Naive B cell (primary cell): ENCODE results near the gene FAM43A. TPM values are rescaled to one million over a fixed set of nuclear protein-coding genes. Genes with fewer than 3 reads are reported as not detected.

Source experiments
- ATAC-seq, 2 donors: fragments of 150-1000 bp; cut with Tn5 transposase; 2 replicates each; pipeline ENCODE4 v1.10.0; 2021; ENCODE audit warnings: low read depth in 2 of 2, mild to moderate bottlenecking in 2 of 2, moderate library complexity in 2 of 2
- DNase-seq: peaks from one replicate; pipeline ENCODE4 v3.0.0; 2022
- H3K27ac Mint-ChIP-seq, 6 donors: one replicate each; pipeline ENCODE4 v1.8.0; 2020 to 2022; ENCODE audit warnings: mild to moderate bottlenecking in 6 of 6, mixed read lengths in 6 of 6, moderate library complexity in 5 of 6, inconsistent platforms in 2 of 6
- H3K27me3 Mint-ChIP-seq, 3 donors: one replicate each; pipeline ENCODE4 v1.8.0; 2021 to 2022; ENCODE audit warnings: mixed read lengths in 3 of 3, mild to moderate bottlenecking in 1 of 3
- H3K36me3 Mint-ChIP-seq, 2 donors: one replicate each; pipeline ENCODE4 v1.8.0; 2020 to 2022; ENCODE audit warnings: mixed read lengths in 2 of 2, inconsistent platforms in 1 of 2, mild to moderate bottlenecking in 1 of 2
- H3K4me1 Mint-ChIP-seq, 3 donors: one replicate each; pipeline ENCODE4 v1.8.0; 2020 to 2022; ENCODE audit warnings: mixed read lengths in 3 of 3, inconsistent platforms in 1 of 3, mild to moderate bottlenecking in 1 of 3, moderate library complexity in 1 of 3
- H3K4me3 Mint-ChIP-seq, 8 donors: one replicate each; pipeline ENCODE4 v1.8.0; 2020 to 2022; ENCODE audit warnings: mild to moderate bottlenecking in 8 of 8, mixed read lengths in 8 of 8, moderate library complexity in 8 of 8, inconsistent platforms in 2 of 8
- H3K9me3 Mint-ChIP-seq, 7 donors: one replicate each; pipeline ENCODE4 v1.8.0; 2020 to 2022; ENCODE audit warnings: mixed read lengths in 7 of 7, mild to moderate bottlenecking in 5 of 7, inconsistent platforms in 2 of 7, moderate library complexity in 1 of 7
- polyA plus RNA-seq, 6 donors: library from polyadenylated mRNA; unstranded; fragments of 300-500 nt; fragmentation: Illumina TruSeq; gene quantifications; one replicate each; pipeline ENCODE4 v1.2.3, GENCODE V29; 2021; ENCODE audit warnings: low read depth in 6 of 6

FAM43A gene, protein sequence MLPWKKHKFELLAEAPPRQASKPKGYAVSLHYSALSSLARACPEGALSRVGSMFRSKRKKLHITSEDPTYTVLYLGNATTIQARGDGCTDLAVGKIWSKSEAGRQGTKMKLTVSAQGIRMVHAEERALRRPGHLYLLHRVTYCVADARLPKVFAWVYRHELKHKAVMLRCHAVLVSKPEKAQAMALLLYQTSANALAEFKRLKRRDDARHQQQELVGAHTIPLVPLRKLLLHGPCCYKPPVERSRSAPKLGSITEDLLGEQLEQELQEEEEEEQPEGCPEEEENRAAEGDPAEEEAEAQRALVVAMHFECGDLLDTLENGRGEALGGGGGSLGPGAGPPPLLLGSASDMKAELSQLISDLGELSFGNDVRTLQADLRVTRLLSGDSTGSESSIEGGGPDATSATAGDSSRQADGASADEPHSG
- 10 to 100 TPM; 15.4 to 69.3 (median 35.4) TPM for polyA plus RNA-seq

DNA sequence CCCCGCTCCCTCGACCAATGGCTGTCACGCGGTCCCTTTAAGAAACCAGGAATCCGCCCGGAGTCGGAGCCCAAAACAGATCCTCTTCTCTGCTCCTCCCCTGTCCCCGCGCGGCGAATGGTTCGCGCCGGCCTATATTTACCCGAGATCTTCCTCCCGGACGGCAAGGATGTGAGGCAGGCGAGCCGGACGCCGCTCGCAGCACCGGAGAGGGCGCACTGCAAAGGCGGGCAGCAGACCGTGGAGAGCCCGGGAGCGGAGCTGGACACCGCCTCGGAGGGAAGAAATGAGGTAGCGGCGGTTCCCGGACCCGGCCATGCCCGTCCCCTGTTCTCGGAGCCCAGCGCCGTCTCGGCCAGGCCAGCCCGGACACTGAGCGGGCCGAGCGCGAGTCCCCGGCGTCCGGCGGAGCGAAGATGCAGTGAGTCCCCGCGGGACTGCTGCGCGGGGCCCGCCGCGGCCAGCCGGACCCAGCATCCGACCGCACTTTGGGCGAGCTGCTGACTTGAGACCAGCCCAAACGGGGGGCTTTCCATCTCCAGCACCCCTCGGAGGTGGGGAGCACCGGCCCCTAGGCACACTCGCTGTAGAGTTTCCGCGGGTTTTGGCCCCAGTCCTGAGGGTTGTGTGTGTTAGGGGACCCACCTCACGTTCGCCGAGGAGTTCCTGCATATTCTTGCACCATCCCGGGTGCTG is at the start of gene FAM43A:
FAM43A (plus strand) TSS at position 166 of the 696 bp plus-strand sequence. CDS start 944 bp downstream, outside the sequence.
- H3K4me3 Mint-ChIP-seq: peak within 1 kb of the TSS; percentile 93 to 100 (median 98)
- peak within 1 kb of the TSS; percentile 91 to 100 (median 96) for H3K27ac Mint-ChIP-seq
- ATAC-seq (peak; percentile 40 to 57), DNase-seq (peak; percentile 77)
- peaks cover 0 to 7% of the 10 kb centered on the region in 2 donors for H3K36me3 Mint-ChIP-seq
- H3K27me3 Mint-ChIP-seq: peaks cover 0 to 5% (median 0%) of the 10 kb centered on the region in 3 donors
- H3K9me3 Mint-ChIP-seq: no peaks in the 10 kb centered on the region
- peaks cover 55 to 64% (median 60%) of the 10 kb centered on the region in 3 donors for H3K4me1 Mint-ChIP-seq

DNA sequence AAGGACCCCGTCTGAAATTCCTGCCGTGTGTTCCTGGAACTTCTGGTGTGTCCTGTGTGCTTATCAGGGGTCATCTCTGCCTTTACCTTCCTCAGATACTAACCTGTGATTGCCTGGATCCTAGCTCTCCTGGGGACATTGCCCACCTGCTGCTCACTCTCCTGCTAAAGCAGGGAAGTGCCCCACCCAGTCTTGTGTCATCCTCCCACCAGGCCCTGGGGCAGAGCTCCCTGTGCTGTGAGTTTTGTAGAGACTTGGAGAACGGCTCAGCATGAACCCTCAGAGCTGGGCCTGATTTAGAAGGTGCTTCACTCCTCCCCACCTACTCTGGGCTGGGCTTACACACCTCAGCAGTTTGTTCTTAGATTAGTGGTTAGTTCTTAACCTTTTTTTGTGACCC is 48.6 kb upstream of the FAM43A start:
- no peak for ATAC-seq
- no peak for DNase-seq
- Mint-ChIP-seq H3K36me3 (peaks cover 7 to 12% of the 10 kb centered on the region in 2 donors), H3K4me3 (no peak overlapping the region), H3K9me3 (no peaks in the 10 kb centered on the region), H3K27me3 (no peaks in the 10 kb centered on the region), H3K27ac (peak overlapping the region in 1 of 6 donors; percentile 16), H3K4me1 (peaks cover 3 to 29% (median 19%) of the 10 kb centered on the region in 3 donors)

DNA sequence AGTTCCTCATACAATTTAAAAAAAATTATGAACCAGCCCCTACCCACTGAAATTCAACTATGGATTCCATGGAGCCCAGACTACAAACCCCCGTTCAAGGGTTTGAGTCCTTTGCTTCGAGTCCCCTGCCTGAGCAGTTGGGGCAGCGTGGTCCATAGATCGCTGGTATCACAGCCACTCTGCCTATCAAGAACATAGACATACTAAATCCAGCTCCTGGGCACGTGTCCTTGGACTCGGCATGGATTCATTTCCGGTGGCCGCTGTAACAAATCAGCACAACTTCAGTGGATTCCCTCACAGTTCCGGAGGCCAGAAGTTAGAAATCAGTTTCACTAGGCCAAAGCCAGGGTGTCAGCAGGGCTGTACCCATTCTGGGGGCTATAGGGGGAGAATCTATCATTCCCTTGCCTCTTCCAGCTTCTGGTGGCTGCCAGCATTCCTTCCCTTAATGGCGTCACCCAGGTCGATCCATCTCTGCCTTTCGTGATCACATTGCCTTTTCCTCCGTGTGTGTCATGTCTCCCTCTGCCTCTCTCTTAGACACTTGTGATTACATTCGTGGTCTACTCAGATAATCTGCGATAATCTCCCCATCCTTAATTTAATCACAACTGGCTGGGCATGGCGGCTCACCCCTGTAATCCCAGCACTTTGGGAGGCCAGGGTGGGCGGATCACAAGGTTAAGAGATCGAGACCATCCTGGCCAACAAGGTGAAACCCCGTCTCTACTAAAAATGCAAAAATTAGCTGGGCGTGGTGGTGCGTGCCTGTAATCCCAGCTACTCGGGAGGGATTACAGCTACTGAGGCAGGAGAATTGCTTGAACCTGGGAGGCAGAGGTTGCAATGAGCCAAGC is 47.9 kb upstream of the FAM43A start:
- Mint-ChIP-seq H3K4me3 (peak overlapping the region in 1 of 8 donors; percentile 61), H3K27ac (peak overlapping the region in 2 of 6 donors; percentile 10 to 16), H3K36me3 (peaks cover 12 to 18% of the 10 kb centered on the region in 2 donors), H3K9me3 (no peaks in the 10 kb centered on the region), H3K27me3 (no peaks in the 10 kb centered on the region), H3K4me1 (peaks cover 3 to 29% (median 17%) of the 10 kb centered on the region in 3 donors)
- DNase-seq (no peak), ATAC-seq (no peak)

DNA sequence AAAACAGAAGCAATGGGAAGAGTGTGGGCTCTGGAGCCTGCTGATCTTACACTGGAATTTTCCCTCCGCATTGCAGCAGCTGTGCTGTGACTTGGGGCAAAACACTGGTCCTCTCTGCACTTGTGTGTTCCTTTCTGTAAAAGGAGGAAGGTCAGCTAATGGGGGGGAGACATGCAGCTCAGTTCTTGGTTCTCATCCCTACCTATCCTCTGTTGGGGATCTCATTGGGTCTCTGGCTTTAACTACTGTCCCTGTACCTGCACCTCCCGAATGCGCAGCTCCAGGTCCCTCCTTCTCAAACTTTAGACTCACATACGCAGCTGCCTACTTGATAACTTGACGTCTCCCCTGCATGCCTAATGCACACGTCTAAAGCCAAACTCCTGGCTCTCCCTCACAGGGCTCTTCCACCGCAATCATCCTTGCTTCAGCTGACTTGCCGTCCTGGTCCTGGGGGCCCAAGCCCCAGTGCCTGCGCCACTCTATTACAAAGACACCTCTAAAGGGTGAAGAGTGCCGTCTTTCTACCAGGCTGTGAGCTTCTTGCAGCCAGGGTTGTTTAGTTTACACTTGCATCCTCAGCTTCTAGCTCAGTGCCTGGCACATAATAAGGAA is 46.6 kb upstream of the FAM43A start:
- Mint-ChIP-seq H3K4me3 (no peak overlapping the region), H3K27ac (peak overlapping the region in 2 of 6 donors; percentile 51 to 72), H3K4me1 (peaks cover 0 to 23% (median 13%) of the 10 kb centered on the region in 3 donors), H3K36me3 (peaks cover 18 to 21% of the 10 kb centered on the region in 2 donors), H3K9me3 (no peaks in the 10 kb centered on the region), H3K27me3 (no peaks in the 10 kb centered on the region)
- ATAC-seq (no peak), DNase-seq (no peak)

DNA sequence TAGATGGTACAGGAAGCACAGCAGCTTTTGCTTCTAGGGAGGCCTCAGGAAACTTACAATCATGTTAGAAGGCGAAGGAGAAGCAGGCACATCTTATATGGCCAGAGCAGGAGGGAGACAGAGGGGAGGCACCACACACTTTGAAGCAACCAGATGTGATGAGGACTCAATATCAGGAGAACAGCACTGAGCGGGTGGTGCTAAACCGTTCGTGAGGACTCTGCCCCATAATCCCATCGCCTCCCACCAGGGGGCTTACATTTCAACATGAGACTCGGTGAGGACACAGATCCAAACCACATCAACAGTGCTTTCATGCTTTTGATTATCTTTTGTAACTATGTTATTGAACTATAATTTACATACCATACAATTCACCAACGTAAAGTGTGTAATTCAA is 44.9 kb upstream of the FAM43A start:
- Mint-ChIP-seq H3K4me3 (no peak overlapping the region), H3K4me1 (peaks cover 11 to 32% (median 27%) of the 10 kb centered on the region in 3 donors), H3K36me3 (peaks cover 18 to 32% of the 10 kb centered on the region in 2 donors), H3K27me3 (no peaks in the 10 kb centered on the region), H3K9me3 (no peaks in the 10 kb centered on the region), H3K27ac (peak overlapping the region in 1 of 6 donors; percentile 75)
- ATAC-seq (peak in 1 of 2 donors; percentile 44), DNase-seq (peak; percentile 21)

DNA sequence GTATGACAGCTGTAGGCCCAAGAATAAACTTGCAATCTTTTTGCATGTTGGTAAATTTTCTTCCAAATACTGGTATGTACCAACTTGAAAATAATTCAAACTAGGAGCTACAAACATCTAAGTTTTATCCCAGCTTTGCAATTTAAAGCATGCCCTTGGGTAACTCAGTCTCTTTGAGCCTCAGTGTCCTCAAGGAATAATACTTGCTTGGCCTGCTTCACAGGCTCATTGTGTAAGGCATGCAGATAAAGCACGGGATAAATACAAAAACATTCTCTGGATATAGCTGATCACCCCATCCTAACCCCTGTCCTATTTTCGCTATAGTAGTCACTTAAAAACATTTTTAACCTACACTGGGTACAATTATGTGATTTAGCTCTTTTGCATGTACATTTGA is 42.9 kb upstream of the FAM43A start:
- Mint-ChIP-seq H3K9me3 (no peaks in the 10 kb centered on the region), H3K4me3 (no peak overlapping the region), H3K27ac (no peak overlapping the region), H3K4me1 (peaks cover 12 to 29% (median 27%) of the 10 kb centered on the region in 3 donors), H3K36me3 (peaks cover 18 to 41% of the 10 kb centered on the region in 2 donors), H3K27me3 (no peaks in the 10 kb centered on the region)
- no peak for ATAC-seq
- DNase-seq: no peak

DNA sequence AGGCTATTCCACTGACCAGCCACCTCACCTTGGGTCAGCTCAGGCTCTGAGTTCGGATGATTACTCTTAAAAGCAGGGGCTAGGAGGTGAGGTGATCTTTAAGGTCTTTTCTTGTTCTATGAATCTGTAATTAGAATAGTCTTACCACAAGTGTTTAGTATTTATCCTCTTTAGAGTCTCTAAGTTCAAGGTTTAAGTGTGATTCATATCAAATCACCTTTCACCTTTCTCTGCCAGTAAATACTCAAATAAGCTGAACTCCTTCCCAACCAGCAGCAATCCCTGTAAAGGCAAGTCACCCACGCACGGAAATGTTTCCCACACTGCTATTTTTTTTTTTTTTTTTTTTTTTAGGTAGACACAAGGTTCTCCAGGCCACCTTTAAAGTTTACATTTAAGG is 37.9 kb upstream of the FAM43A start:
- H3K27me3 Mint-ChIP-seq: no peaks in the 10 kb centered on the region
- DNase-seq: no peak
- H3K36me3 Mint-ChIP-seq: peaks cover 36 to 52% of the 10 kb centered on the region in 2 donors
- peak overlapping the region in 1 of 6 donors; percentile 47 for H3K27ac Mint-ChIP-seq
- no peak overlapping the region for H3K4me3 Mint-ChIP-seq
- no peak for ATAC-seq
- H3K9me3 Mint-ChIP-seq: no peaks in the 10 kb centered on the region
- peaks cover 12 to 18% (median 15%) of the 10 kb centered on the region in 3 donors for H3K4me1 Mint-ChIP-seq

DNA sequence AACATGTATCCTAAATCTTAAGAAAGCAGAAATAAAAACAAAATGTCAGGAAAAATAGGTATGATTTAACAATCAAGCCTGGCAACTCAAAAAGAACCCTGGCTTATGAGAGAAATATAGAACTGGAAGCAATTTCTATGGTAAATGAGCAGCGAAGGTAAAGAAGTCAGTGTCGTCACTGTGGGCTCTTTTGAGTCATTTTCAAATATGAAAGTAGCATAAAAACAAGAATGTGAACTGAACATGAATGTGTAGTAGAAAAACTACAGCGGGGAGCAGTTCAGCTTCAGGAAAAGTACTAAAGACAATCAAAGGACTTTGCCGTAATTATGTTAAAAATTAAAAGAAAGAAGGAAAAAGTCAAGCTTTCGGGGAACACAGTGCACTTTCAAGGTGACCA is 31.2 kb upstream of the FAM43A start:
- Mint-ChIP-seq H3K4me3 (no peak overlapping the region), H3K36me3 (peaks cover 51 to 53% of the 10 kb centered on the region in 2 donors)

DNA sequence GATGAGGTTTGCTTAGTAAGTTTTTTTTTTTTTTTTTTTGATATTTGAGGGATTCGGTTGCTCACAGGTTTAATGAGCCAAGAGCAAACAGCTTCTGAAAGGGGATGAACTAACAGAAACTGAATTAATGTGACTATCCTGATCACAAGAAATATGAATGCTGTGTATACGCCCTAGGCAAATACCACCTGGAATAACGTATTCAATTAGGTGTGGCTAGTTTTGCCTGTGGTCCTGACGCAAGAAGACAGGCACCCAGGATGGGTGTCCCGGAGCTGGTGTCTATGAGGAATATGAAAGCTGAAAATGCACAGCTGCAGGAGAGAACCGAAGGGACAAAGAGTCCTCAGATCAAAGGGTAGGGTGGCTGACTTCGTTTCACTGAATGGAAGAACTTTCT is 28.2 kb upstream of the FAM43A start:
- DNase-seq: no peak
- Mint-ChIP-seq H3K27me3 (no peaks in the 10 kb centered on the region), H3K27ac (peak overlapping the region in 2 of 6 donors; percentile 38 to 39), H3K4me3 (no peak overlapping the region), H3K36me3 (peaks cover 33 to 38% of the 10 kb centered on the region in 2 donors), H3K4me1 (peaks cover 0 to 10% (median 7%) of the 10 kb centered on the region in 3 donors), H3K9me3 (no peaks in the 10 kb centered on the region)
- no peak for ATAC-seq

More for the DNA sequence above, 31.2 kb upstream of the FAM43A start:
- DNase-seq (no peak), ATAC-seq (no peak)
- Mint-ChIP-seq H3K27ac (no peak overlapping the region), H3K27me3 (no peaks in the 10 kb centered on the region), H3K9me3 (no peaks in the 10 kb centered on the region), H3K4me1 (peaks cover 0 to 5% (median 0%) of the 10 kb centered on the region in 3 donors)

DNA sequence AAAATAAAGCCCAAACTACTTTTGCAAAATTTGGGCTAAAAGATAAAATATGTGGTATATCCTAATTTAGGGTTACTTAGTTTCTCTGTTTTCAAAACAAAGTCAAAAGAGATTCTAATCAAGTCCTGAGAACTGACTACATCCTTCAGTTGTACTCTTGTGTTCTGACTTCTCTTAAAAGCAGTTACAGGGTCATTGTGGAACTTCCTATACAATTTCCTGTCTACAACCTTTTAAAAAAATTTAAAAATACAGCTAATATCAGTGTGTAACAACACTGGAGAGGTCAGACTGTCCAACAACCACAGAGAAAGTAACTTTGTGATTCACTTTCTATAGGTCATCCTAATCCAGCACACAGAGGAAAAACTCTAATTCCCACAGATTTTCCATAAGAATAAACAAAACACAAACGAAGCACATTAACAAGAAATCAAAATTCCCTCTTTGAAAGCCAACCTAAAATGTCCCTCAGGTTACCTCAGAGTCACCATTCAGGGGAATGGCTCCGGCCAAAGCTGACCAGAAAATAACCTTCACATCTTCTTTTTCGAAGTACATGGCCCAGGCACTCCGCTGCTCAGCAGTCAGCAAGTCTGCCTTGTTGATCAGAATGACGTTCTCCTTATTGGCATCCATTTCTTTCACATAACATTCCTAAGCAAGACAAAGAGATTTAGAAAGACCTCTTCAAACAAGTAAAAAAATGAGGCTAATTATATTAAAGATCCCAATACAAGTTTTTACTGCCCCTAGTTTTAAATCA is 27.0 kb upstream of the FAM43A start:
- Mint-ChIP-seq H3K27ac (peak overlapping the region in 1 of 6 donors; percentile 22), H3K9me3 (no peaks in the 10 kb centered on the region), H3K4me1 (peaks cover 0 to 10% (median 7%) of the 10 kb centered on the region in 3 donors), H3K36me3 (peaks cover 21 to 37% of the 10 kb centered on the region in 2 donors), H3K4me3 (no peak overlapping the region), H3K27me3 (no peaks in the 10 kb centered on the region)
- DNase-seq: no peak
- ATAC-seq: no peak

DNA sequence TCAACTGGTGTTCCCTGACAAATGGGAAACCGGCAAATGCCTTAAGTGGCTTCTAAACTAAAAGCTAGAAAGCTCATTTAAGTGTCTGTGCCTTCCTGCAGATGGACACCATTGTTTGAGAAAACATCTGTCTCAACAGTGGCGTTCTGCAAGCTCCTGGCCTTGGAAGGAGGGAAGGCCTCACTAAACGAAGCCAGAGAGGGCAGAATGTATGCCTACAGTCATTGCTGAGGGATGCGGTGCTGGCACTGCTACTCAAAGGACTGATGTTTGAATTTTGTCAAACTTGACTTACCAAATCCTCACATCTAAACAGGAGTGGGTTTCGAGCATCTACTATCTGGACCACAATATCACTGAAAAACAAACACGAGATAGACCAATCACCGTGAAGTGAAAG is 25.9 kb upstream of the FAM43A start:
- no peaks in the 10 kb centered on the region for H3K27me3 Mint-ChIP-seq
- peaks cover 12 to 33% of the 10 kb centered on the region in 2 donors for H3K36me3 Mint-ChIP-seq

DNA sequence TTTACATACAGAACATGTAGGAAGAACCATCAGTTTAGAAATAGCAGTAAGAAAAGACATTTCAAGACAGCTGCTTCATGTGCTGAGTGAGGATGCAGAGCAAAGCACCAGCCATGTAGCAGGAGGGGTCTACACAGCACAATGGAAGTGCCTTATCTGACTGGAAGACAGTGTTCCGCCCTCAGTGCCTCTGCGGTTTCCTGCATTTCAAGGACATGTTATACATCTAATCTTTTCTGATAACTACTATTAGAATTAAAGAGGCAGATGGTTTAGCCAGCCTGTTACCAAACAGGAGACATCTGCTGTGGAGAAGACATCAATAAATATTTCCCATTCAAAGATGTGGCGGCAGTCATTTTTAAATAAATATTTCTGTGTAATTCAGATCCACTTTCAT is 24.3 kb upstream of the FAM43A start:
- H3K27ac Mint-ChIP-seq: peak overlapping the region in 2 of 6 donors; percentile 24 to 86

More for the DNA sequence above, 25.9 kb upstream of the FAM43A start:
- H3K4me1 Mint-ChIP-seq: peaks cover under 1 to 7% (median 6%) of the 10 kb centered on the region in 3 donors
- H3K4me3 Mint-ChIP-seq: no peak overlapping the region
- H3K27ac Mint-ChIP-seq: no peak overlapping the region
- DNase-seq: no peak
- H3K9me3 Mint-ChIP-seq: no peaks in the 10 kb centered on the region
- ATAC-seq: no peak

More for the DNA sequence above, 24.3 kb upstream of the FAM43A start:
- peaks cover 4 to 7% (median 6%) of the 10 kb centered on the region in 3 donors for H3K4me1 Mint-ChIP-seq
- DNase-seq (no peak), ATAC-seq (no peak)
- H3K9me3 Mint-ChIP-seq: no peaks in the 10 kb centered on the region
- no peak overlapping the region for H3K4me3 Mint-ChIP-seq
- no peaks in the 10 kb centered on the region for H3K27me3 Mint-ChIP-seq
- peaks cover 17 to 45% of the 10 kb centered on the region in 2 donors for H3K36me3 Mint-ChIP-seq
